AG09309 (cell line): ENCODE results near the gene STPG3.

Experiments
- DNase-seq: peaks from one replicate; pipeline ENCODE4 v3.0.0-alpha.2; 2010; ENCODE audit warnings: low read depth
- H3K4me3 ChIP-seq: 2 replicates; pipeline ENCODE4 v1.5.1; 2011; ENCODE audit warnings: mild to moderate bottlenecking, low read depth, low read length, moderate library complexity; ENCODE audit not compliant: control insufficient read depth
- CTCF ChIP-seq: IDR thresholded peaks from 2 replicates; pipeline ENCODE4 v1.5.1; 2011; ENCODE audit warnings: mild to moderate bottlenecking, low read depth, low read length, inconsistent platforms; ENCODE audit not compliant: insufficient read depth, control insufficient read depth; ENCODE audit errors: missing control alignments

The STPG3 gene

GRCh38 chr9:137212520-137212919 is 38.6 kb upstream of the STPG3 start:
- no peak for TF ChIP-seq CTCF
- H3K4me3 ChIP-seq = no peak overlapping the region
- DNase-seq = no peak

- DNase-seq = no peak
- H3K4me3 ChIP-seq = no peak overlapping the region
- TF ChIP-seq CTCF = peak; percentile 7
Observed at GRCh38 chr9:137213160-137214060, 37.7 kb upstream of the STPG3 start.

- TF ChIP-seq CTCF = no peak
- H3K4me3 ChIP-seq = no peak overlapping the region
- DNase-seq = no peak
Observed at GRCh38 chr9:137214620-137215019, 36.5 kb upstream of the STPG3 start.

GRCh38 chr9:137215196-137215986 is 35.7 kb upstream of the STPG3 start:
- no peak for TF ChIP-seq CTCF
- no peak overlapping the region for H3K4me3 ChIP-seq
- DNase-seq = no peak

DNA sequence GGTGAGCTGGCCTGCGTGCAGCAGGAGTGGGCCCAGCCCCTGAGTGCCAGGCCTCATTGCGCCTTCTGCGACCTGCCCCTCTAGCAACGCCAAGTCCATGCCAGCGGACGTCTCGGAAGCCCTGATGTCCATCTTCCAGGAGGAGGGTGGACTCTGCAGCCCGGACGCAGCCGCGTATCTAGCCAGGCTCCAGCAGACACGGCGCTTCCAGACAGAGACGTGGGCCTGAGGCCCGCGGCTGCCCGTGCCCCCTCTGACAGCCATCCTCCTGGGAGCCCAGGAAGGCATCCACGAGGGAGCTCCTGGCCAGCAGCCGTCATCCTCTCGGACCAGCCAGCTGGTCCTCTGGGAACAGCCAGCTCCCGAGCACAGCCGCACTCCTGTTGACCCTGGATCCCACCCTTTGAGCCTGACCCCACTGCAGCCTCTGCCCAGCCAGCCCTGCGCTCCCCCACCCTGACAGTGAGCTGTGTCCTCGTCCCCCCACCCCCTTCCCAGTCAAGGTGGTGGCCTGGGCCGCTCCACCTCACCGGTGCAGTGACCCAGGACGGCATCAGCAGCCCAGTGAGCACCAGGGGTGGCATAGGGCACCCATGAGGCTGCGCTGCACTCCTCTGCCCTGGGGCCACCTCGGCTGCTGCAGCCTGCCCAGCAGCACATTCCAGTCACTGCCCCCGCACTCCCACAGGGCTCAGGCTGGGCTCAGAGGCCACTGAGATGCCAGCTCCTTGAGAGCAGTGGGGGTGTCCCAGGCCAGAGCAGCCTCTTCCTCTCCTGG is 34.7 kb upstream of the STPG3 start:
- no peak overlapping the region for H3K4me3 ChIP-seq
- TF ChIP-seq CTCF = no peak

More for the DNA sequence above, 34.7 kb upstream of the STPG3 start:
- no peak for DNase-seq
